CD4-positive, alpha-beta T cell treated with Interleukin-6 at 100 ng/mL for 8 hours (primary cell): ENCODE measurements around the gene COX7A1.

Source experiments
- DNase-seq: peaks from one replicate; pipeline ENCODE4 v3.0.0-alpha.2; 2020; ENCODE audit warnings: mixed read lengths, low spot score

COX7A1 gene

GRCh38 chr19:36112678-36113077, 39.6 kb downstream of the COX7A1 start:
- no peak for DNase-seq

GRCh38 chr19:36111200-36111539, 41.1 kb downstream of the COX7A1 start:
- no peak for DNase-seq

- no peak for DNase-seq
These were observed 41.6 kb downstream of the COX7A1 start, which contains the start of gene OVOL3 for GRCh38 chr19:36110487-36111199. Gene OVOL3 (plus strand): TSS chr19:36111143. CDS start chr19:36111203, 60 bp downstream.

GRCh38 chr19:36108684-36109083, 43.6 kb downstream of the COX7A1 start:
- DNase-seq = no peak

GRCh38 chr19:36106991-36107390, 45.3 kb downstream of the COX7A1 start:
- DNase-seq = no peak

GRCh38 chr19:36106441-36106840, 45.8 kb downstream of the COX7A1 start:
- DNase-seq = no peak

- DNase-seq = no peak
These were observed 48.2 kb downstream of the COX7A1 start for GRCh38 chr19:36103842-36104552.

GRCh38 chr19:36103040-36103626, 49.1 kb downstream of the COX7A1 start:
- DNase-seq = no peak

GRCh38 chr19:36101550-36102327, 50.5 kb downstream of the COX7A1 start:
- DNase-seq = no peak
